Measurements from ENCODE around the gene CT45A3. TPM values are rescaled to one million over a fixed set of nuclear protein-coding genes. Genes with fewer than 3 reads are reported as not detected.
"Not testable (repeated sequence)": the region's sequence is repeated elsewhere in the genome, so short reads cannot be mapped to it uniquely, and the experiment has no call there.

Gene CT45A3
- polyA plus RNA-seq (ENCODE audit: insufficient read length in 4 of 4) = not detected

- not testable (repeated sequence) for DNase-seq (ENCODE audit: low read depth in 4 of 4, low spot score in 2 of 4)
Observed at GRCh38 chrX:135768091-135768490, at the start of gene CT45A3. Gene CT45A3, minus strand, starts transcription at chrX:135768191. Its CDS starts 3,747 bp downstream, at chrX:135764444.

GRCh38 chrX:135802687-135803086 is 34.7 kb upstream of the CT45A3 start, which contains the start of gene CT45A6:
Gene CT45A6, minus strand, starts transcription at chrX:135802787. Its CDS starts 3,794 bp downstream, at chrX:135798993.
- not testable (repeated sequence) for DNase-seq (ENCODE audit: low read depth in 4 of 4, low spot score in 2 of 4)

GRCh38 chrX:135785403-135785802 is 17.4 kb upstream of the CT45A3 start, which contains the start of gene CT45A5:
Gene CT45A5, minus strand, starts transcription at chrX:135785503. Its CDS starts 3,774 bp downstream, at chrX:135781729.
- DNase-seq (ENCODE audit: low read depth in 4 of 4, low spot score in 2 of 4) = not testable (repeated sequence)

GRCh38 chrX:135744739-135745138 is 23.3 kb downstream of the CT45A3 start:
- not testable (repeated sequence) for DNase-seq (ENCODE audit: low read depth in 4 of 4, low spot score in 2 of 4)

GRCh38 chrX:135741192-135741715 is 26.7 kb downstream of the CT45A3 start:
- no peak for DNase-seq (ENCODE audit: low read depth in 4 of 4, low spot score in 2 of 4)

- no peak for DNase-seq (ENCODE audit: low read depth in 4 of 4, low spot score in 2 of 4)
Observed at GRCh38 chrX:135740681-135741149, 27.3 kb downstream of the CT45A3 start.

GRCh38 chrX:135737366-135738071 is 30.5 kb downstream of the CT45A3 start:
- no peak for DNase-seq (ENCODE audit: low read depth in 4 of 4, low spot score in 2 of 4)

GRCh38 chrX:135734666-135735065 is 33.3 kb downstream of the CT45A3 start:
- DNase-seq (ENCODE audit: low read depth in 4 of 4, low spot score in 2 of 4) = not testable (repeated sequence)

GRCh38 chrX:135713795-135714194 is 54.2 kb downstream of the CT45A3 start:
- DNase-seq (ENCODE audit: low read depth in 4 of 4, low spot score in 2 of 4) = no peak

GRCh38 chrX:135713183-135713689 is 54.8 kb downstream of the CT45A3 start, which contains the start of gene CT45A1:
Gene CT45A1, plus strand, starts transcription at chrX:135713639. Its CDS starts 5,302 bp downstream, at chrX:135718941.
- DNase-seq (ENCODE audit: low read depth in 4 of 4, low spot score in 2 of 4) = not testable (repeated sequence)

Other genes starting within 250 kb of the CT45A3 start
- 10 to 100 TPM; 17.8 to 34.3 (median 25.5) TPM for gene INTS6L, start 247.5 kb downstream of the CT45A3 start, polyA plus RNA-seq (ENCODE audit: insufficient read length in 4 of 4)
- not detected for gene CT45A1, start 54.6 kb downstream of the CT45A3 start, polyA plus RNA-seq (ENCODE audit: insufficient read length in 4 of 4)
- gene CT45A5, start 17.3 kb upstream of the CT45A3 start, polyA plus RNA-seq (ENCODE audit: insufficient read length in 4 of 4) = not detected
- not detected for gene CT45A6, start 34.6 kb upstream of the CT45A3 start, polyA plus RNA-seq (ENCODE audit: insufficient read length in 4 of 4)
- not detected for gene CT45A2, start 51.8 kb upstream of the CT45A3 start, polyA plus RNA-seq (ENCODE audit: insufficient read length in 4 of 4)
- not detected for gene CT45A7, start 69.1 kb upstream of the CT45A3 start, polyA plus RNA-seq (ENCODE audit: insufficient read length in 4 of 4)
- not detected for gene CT45A8, start 86.3 kb upstream of the CT45A3 start, polyA plus RNA-seq (ENCODE audit: insufficient read length in 4 of 4)
- gene CT45A9, start 103.6 kb upstream of the CT45A3 start, polyA plus RNA-seq (ENCODE audit: insufficient read length in 4 of 4) = not detected
- not detected for gene CT45A10, start 125.3 kb upstream of the CT45A3 start, polyA plus RNA-seq (ENCODE audit: insufficient read length in 4 of 4)
- gene SAGE1, start 125.5 kb upstream of the CT45A3 start, polyA plus RNA-seq (ENCODE audit: insufficient read length in 4 of 4) = not detected
- 10 to 100 TPM; 23.8 to 31.0 (median 27.8) TPM for gene MMGT1, start 205.8 kb upstream of the CT45A3 start, polyA plus RNA-seq (ENCODE audit: insufficient read length in 4 of 4)
- 10 to 100 TPM; 14.9 to 17.4 (median 17.1) TPM for gene SLC9A6, start 217.2 kb upstream of the CT45A3 start, polyA plus RNA-seq (ENCODE audit: insufficient read length in 4 of 4)

All from left renal cortex interstitium (tissue), 4 donors.